Keratinocyte (primary cell): Measurements from ENCODE around the gene UBE2V1. TPM values are rescaled to one million over a fixed set of nuclear protein-coding genes. Genes with fewer than 3 reads are reported as not detected.
"Not testable (repeated sequence)": the region's sequence is repeated elsewhere in the genome, so short reads cannot be mapped to it uniquely, and the experiment has no call there.

Experiments
- DNase-seq: peaks from one replicate; pipeline ENCODE4 v3.0.0-alpha.2; 2011; ENCODE audit warnings: low read depth, missing footprints, low spot score
- FAIRE-seq: peaks from 2 replicates; lab custom pipeline; 2011; peaks lifted over from hg19 to GRCh38; lab: Jason Lieb, UNC
- H2AFZ ChIP-seq: 2 replicates; pipeline ENCODE4 v1.6.0; 2012; ENCODE audit warnings: low read length, control low read depth, inconsistent platforms; ENCODE audit not compliant: control insufficient read depth
- H3K27ac ChIP-seq: 2 replicates; pipeline ENCODE4 v1.5.1; 2011; ENCODE audit warnings: low read length; ENCODE audit not compliant: control insufficient read depth, insufficient read depth
- H3K27me3 ChIP-seq: 3 replicates; pipeline ENCODE4 v1.6.0; 2011; ENCODE audit warnings: low read length; ENCODE audit not compliant: control insufficient read depth, insufficient read depth; ENCODE audit errors: extremely low read depth
- H3K36me3 ChIP-seq, 2 experiments: 2 replicates in 1 of 2; 3 replicates in 1 of 2; pipeline ENCODE4 v1.5.1; 2011; ENCODE audit warnings: low read length in 2 of 2, mild to moderate bottlenecking in 1 of 2; ENCODE audit not compliant: control insufficient read depth in 2 of 2, insufficient read depth in 2 of 2; ENCODE audit errors: extremely low read depth in 1 of 2
- H3K4me1 ChIP-seq: 3 replicates; pipeline ENCODE4 v1.5.1; 2011; ENCODE audit warnings: low read length; ENCODE audit not compliant: control insufficient read depth, insufficient read depth; ENCODE audit errors: extremely low read depth
- H3K4me2 ChIP-seq: 3 replicates; pipeline ENCODE4 v1.6.0; 2011; ENCODE audit warnings: low read depth, low read length; ENCODE audit not compliant: control insufficient read depth, insufficient read depth; ENCODE audit errors: extremely low read depth
- H3K4me3 ChIP-seq, 3 experiments: fragments of 200-600 bp in 1 of 3; sonication (generic) in 1 of 3; 2 replicates in 2 of 3; 3 replicates in 1 of 3; pipeline ENCODE4 v1.5.1; 2011 to 2016; ENCODE audit warnings: low read length in 3 of 3, mild to moderate bottlenecking in 3 of 3, control low read depth in 2 of 3, inconsistent platforms in 1 of 3, low read depth in 1 of 3, mixed read lengths in 1 of 3, mixed run types in 1 of 3, moderate library complexity in 1 of 3; ENCODE audit not compliant: control insufficient read depth in 2 of 3, insufficient read depth in 2 of 3; ENCODE audit errors: extremely low read depth in 1 of 3
- H3K79me2 ChIP-seq: 2 replicates; pipeline ENCODE4 v1.6.0; 2012; ENCODE audit warnings: low read length; ENCODE audit not compliant: control insufficient read depth, insufficient read depth
- H3K9ac ChIP-seq: 3 replicates; pipeline ENCODE4 v1.6.0; 2011; ENCODE audit warnings: low read length; ENCODE audit not compliant: control insufficient read depth, insufficient read depth; ENCODE audit errors: extremely low read depth
- H3K9me1 ChIP-seq: 3 replicates; pipeline ENCODE4 v1.6.0; 2011; ENCODE audit warnings: low read length; ENCODE audit not compliant: control insufficient read depth, insufficient read depth; ENCODE audit errors: extremely low read depth
- H3K9me3 ChIP-seq: 2 replicates; pipeline ENCODE4 v1.5.1; 2012; ENCODE audit warnings: low read depth, low read length; ENCODE audit not compliant: control insufficient read depth
- H4K20me1 ChIP-seq: 3 replicates; pipeline ENCODE4 v1.6.0; 2011; ENCODE audit warnings: low read length; ENCODE audit not compliant: control insufficient read depth, insufficient read depth; ENCODE audit errors: extremely low read depth
- EZH2 ChIP-seq: IDR thresholded peaks from one replicate; pipeline ENCODE4 v1.6.1; 2012; ENCODE audit warnings: inconsistent platforms, mild to moderate bottlenecking, low read length, moderate library complexity
- dilution Hi-C: fragments of 300-500 bp; cut with MboI; formaldehyde crosslinking; loops from one replicate; pipeline ENCODE4 v1.7.0; 2020; ENCODE audit warnings: low sequenced_read_pairs; ENCODE audit not compliant: extremely low pct_ligation_motif_present
- polyA plus RNA-seq, 5 experiments: library from polyadenylated mRNA; depleted of rRNA in 3 of 5; stranded (reverse) in 3 of 5; stranded (forward) in 1 of 5; unstranded in 1 of 5; fragments of >200 nt; gene quantifications; 1 replicate in 1 of 5; 2 replicates in 3 of 5; 3 replicates in 1 of 5; pipeline versions ENCODE4 v1.2.1 to v1.2.3, GENCODE V29; 2011 to 2012; ENCODE audit warnings: missing spikeins in 2 of 5, low read depth in 1 of 5, low replicate concordance in 1 of 5
- TF ChIP-seq, protein P1 (sequence below), 3 experiments: IDR thresholded peaks in 1 of 3; conservative IDR thresholded peaks in 1 of 3; optimal IDR thresholded peaks in 1 of 3; 2 replicates in 2 of 3; 3 replicates in 1 of 3; pipeline versions ENCODE3 to v1.5.1; 2011; ENCODE audit warnings: low read length in 3 of 3, mild to moderate bottlenecking in 3 of 3, moderate library complexity in 2 of 3, control low read depth in 1 of 3, inconsistent platforms in 1 of 3; ENCODE audit not compliant: insufficient read depth in 2 of 3; ENCODE audit errors: extremely low read depth in 1 of 3

UBE2V1 gene
- polyA plus RNA-seq, 1 donor (not counting 4 experiments of a cell fraction or from before 2014, with no cell fraction given): 117 TPM

DNA sequence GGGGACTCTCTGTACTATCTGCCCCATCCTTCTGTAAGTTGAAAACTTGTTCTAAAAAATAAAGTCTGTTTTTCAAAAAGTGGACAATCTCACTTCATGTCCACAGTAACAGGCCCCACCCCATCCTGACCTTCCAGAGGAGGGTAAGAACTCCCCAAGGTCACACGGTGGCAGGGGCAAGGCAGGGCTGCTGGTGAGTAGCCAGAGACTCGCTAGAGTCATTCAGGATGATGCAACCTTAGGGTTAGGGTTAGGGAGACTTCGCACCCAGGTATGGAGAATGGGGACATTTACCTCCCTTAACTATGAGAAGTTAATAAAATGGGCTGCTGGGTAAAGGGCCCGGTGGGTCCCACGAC is 25.1 kb upstream of the UBE2V1 start:
- dilution Hi-C loops: no loop called here
- no peak overlapping the region for H3K4me2 ChIP-seq
- no peak overlapping the region for H3K4me3 ChIP-seq
- H3K79me2 ChIP-seq: peaks cover 81% of the 10 kb centered on the region
- H3K9me1 ChIP-seq: peaks cover 3% of the 10 kb centered on the region
- DNase-seq (no peak), FAIRE-seq (no peak)
- no peaks in the 10 kb centered on the region for H3K27me3 ChIP-seq
- H2AFZ ChIP-seq: no peak overlapping the region
- peak overlapping the region; percentile 70 for H3K27ac ChIP-seq
- no peaks in the 10 kb centered on the region for H3K9me3 ChIP-seq
- peaks cover 51% of the 10 kb centered on the region for H3K4me1 ChIP-seq
- H4K20me1 ChIP-seq: peaks cover 17% of the 10 kb centered on the region
- H3K9ac ChIP-seq: no peak overlapping the region
- peaks cover 36 to 50% of the 10 kb centered on the region in 2 experiments for H3K36me3 ChIP-seq
- TF ChIP-seq EZH2: no peak
- TF ChIP-seq, protein P1, sequence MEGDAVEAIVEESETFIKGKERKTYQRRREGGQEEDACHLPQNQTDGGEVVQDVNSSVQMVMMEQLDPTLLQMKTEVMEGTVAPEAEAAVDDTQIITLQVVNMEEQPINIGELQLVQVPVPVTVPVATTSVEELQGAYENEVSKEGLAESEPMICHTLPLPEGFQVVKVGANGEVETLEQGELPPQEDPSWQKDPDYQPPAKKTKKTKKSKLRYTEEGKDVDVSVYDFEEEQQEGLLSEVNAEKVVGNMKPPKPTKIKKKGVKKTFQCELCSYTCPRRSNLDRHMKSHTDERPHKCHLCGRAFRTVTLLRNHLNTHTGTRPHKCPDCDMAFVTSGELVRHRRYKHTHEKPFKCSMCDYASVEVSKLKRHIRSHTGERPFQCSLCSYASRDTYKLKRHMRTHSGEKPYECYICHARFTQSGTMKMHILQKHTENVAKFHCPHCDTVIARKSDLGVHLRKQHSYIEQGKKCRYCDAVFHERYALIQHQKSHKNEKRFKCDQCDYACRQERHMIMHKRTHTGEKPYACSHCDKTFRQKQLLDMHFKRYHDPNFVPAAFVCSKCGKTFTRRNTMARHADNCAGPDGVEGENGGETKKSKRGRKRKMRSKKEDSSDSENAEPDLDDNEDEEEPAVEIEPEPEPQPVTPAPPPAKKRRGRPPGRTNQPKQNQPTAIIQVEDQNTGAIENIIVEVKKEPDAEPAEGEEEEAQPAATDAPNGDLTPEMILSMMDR (optimal IDR thresholded peaks at IDR 0.05 in 1 of 3, IDR thresholded peaks at IDR 0.05 in 1 of 3, conservative IDR thresholded peaks at IDR 0.05 in 1 of 3; ENCODE audit: extremely low read depth in 1 of 3, insufficient read depth in 2 of 3, low read length in 3 of 3): no peak

DNA sequence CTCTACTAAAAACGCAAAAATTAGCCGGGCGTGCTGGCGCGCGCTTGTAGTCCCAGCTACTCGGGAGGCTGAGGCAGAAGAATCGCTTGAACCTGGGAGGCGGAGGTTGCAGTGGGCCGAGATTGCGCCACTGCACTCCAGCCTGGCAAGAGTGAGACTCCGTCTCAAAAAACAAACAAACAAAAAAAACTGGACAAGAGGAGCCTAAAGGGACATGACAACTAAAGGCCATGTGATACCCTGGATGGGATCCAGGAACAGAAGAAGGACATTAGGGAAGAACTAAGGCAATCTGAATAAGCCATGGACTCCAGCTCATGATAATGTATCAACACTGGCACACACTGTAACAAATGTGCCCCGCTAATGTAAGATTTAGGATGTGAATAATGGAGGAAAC is 24.8 kb upstream of the UBE2V1 start:
- Histone ChIP-seq H3K4me1 (peaks cover 47% of the 10 kb centered on the region), H3K36me3 (peaks cover 32 to 49% of the 10 kb centered on the region in 2 experiments), H3K79me2 (peaks cover 81% of the 10 kb centered on the region), H4K20me1 (peaks cover 21% of the 10 kb centered on the region), H3K27ac (peak overlapping the region; percentile 70)
- H3K9ac ChIP-seq, FAIRE-seq, H3K4me2 ChIP-seq, H3K9me3 ChIP-seq, H2AFZ ChIP-seq, H3K27me3 ChIP-seq, dilution Hi-C loops, H3K9me1 ChIP-seq, DNase-seq, H3K4me3 ChIP-seq: not testable (repeated sequence)
